Cardiac septum (tissue), 1 donor: ENCODE data around the gene PRXL2A. TPM values are rescaled to one million over a fixed set of nuclear protein-coding genes. Genes with fewer than 3 reads are reported as not detected.
A peak's percentile ranks its signal among the peaks of the same experiment; 100 is the strongest.

ENCODE experiments used
- DNase-seq: peaks from one replicate; pipeline ENCODE4 v3.0.0-alpha.2; 2020; ENCODE audit warnings: low spot score
- intact Hi-C: fragments of 100-400 bp; cut with DNase I; formaldehyde crosslinking; loops from one replicate; pipeline ENCODE4 v1.14.0; 2022
- total RNA-seq: library from RNA; stranded (reverse); fragmentation: NEBNext Ultra II Directional; extraction: Animal tissue kit (Norgen Biotek cat#: 25700); gene quantifications from one replicate; pipeline ENCODE4 v1.2.1, GENCODE V29; 2021
- donor health status: DM: no; HTN: no; CAD: no.

The PRXL2A gene
- total RNA-seq, 1 donor from 2014 or later, result 54.3 TPM

DNA sequence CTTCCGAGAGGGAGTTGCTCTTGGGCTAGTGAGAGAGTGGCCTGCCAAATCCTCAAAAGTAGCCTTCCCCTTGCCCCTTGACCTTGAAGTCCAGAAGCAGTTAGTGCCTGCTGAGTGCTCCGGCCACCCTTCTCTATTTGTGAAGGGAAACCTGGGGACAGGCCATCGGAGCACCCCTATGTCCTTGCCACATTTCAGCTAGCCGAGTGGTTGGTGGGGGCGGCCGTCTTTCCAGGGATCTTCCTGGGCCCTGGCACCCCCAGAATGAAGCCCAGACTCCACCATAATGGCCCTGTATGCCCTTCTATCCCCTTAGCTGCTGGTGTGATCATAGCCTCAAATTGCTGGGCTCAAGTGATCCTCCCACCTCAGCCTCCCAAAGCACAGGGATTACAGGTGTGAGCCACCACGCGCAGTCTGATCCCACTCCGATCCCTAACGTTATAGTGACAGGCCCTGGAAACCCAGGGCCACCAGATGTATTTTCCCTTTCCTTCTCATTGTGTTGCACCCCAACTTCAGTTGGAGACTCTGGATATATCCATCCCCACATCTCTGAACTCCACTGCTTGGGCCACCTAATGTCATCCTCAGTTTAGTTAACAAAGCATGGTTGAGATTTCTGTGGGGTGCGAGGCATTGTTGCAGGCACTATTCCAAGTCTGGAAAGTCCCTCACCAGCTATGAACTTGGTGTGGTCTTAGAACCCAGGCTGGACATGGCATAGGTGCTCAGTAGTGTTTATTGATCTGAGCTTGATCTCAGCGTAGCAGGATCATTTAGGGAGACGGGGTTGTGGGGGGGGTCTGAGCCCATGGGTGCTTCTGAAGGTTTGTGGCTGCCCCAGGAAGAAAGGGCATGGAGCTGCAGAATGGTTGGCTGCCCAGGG, 47.4 kb downstream of the PRXL2A start:
- no peak for DNase-seq
- intact Hi-C loops, result no loop called here

GRCh38 chr10:80457554-80458262, 49.4 kb downstream of the PRXL2A start:
- DNase-seq, result no peak
- intact Hi-C loops, result no loop called here

- DNase-seq, result no peak
- intact Hi-C loops, result no loop called here
These were observed 49.9 kb downstream of the PRXL2A start for GRCh38 chr10:80458263-80458625.

DNA sequence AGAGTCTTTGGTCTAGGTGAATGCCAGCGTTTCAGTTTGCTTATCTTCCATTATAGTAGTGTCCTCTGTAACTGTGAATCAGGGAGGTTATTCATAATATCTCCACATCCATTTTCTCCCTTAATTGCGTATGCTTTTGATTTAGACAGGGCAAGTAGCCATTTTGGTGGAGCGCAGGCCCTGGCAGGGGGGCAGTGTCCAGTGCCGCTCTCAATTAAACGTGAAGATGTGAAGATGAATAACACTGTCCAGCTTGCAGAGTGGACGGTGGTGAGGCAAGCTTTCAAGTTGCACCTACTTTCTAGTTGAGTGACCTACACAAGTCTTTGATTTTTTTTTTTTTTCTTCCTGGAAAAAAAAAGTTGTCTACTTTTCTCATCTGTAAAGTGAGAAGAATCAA, 50.3 kb downstream of the PRXL2A start:
- intact Hi-C loops, result no loop called here
- no peak for DNase-seq

DNA sequence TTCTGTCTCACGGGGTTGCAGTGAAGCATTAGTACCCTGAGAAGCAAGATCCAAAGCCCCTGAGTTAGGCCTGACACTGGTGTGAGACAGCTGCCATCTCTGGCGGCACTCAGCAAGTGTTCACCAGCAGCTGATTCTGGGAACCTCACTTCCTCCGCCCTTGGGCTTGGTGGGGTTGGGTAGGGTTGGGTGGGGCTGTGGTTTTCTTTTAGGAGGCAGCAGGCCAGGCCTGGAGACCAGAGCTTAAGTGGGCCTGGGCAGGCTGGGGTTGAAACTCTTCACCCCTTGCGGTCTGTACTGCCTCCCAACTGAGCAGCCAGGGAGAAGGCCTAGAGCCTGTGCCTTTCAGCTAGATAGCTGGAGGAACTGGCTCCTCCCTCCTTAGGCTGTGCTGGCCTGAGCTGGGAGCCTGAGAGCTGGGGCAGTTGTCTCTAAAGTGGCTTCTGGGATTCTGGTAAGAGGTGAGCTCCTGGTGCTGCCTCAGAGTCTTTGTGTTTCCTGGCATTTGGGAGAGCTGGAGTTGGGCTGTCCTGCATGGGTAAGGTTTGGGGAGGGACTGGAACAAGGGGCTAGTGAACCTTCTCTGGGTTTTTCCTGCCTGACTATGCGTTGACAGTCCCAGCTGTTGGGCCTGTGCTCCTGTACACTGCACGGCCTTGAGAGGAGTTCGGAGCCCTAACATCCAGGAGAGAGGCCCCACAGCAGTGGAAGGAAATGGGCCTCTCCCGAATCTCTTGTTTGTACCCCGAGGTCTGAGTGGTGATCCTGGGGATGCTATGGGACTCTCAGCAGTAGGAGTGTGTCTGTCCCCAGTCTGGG, 50.9 kb downstream of the PRXL2A start:
- intact Hi-C loops, result no loop called here
- peak; percentile 87 for DNase-seq

GRCh38 chr10:80460399-80461207, 52.3 kb downstream of the PRXL2A start:
- DNase-seq, result no peak
- intact Hi-C loops, result no loop called here

DNA sequence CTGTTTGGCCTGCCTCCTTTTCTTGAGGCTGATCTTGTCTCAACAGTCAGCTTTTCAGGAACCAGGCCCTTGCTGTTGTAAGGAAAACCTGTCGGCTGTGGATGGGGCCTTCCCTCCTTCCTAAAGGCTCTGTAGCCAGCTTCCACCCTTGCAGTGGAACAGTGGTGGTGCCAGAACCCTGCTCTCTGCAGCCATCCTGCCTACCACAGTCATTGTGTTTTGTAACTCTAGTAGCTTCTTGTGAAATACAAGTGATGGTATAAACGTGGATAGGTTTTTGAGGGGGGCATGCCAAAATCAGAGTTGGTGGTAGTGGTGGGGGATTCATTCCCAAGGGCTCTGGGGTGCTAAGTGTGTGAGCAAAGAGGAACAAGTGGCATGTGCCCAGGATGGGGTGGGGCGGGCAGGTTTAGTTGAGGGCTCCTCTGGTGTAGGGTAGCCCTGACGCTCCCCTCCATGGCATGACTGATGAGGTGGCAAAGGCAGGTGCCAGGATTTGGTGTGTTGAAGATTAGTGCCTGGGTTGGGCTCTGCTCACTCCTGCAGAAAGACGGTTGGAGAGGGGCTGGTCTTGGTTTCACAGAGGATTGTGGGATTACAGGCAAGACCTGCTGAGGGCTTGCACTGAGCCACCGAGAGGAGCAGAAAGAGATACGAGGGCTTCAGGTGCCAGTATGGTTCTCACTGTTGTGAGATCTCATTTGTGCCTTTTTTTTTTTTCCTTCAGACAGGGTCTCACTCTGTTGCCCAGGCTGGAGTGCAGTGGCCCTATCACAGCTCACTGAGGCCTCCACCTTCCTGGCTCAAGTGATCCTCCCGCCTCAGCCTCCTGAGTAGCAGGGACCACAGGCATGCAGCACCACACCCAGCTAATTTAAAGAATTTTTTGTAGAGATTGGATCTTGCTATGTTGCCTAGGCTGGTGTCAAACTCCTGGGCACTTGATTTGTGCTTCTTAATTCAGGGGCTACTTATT, 53.1 kb downstream of the PRXL2A start:
- intact Hi-C loops, result no loop called here
- DNase-seq, result no peak

- intact Hi-C loops, result no loop called here
- DNase-seq, result no peak
These were observed 54.1 kb downstream of the PRXL2A start for GRCh38 chr10:80462299-80462980.

GRCh38 chr10:80462981-80463741, 54.8 kb downstream of the PRXL2A start:
- intact Hi-C loops, result no loop called here
- DNase-seq, result no peak

- intact Hi-C loops, result no loop called here
- DNase-seq, result no peak
These were observed 55.5 kb downstream of the PRXL2A start for GRCh38 chr10:80463868-80464267.

DNA sequence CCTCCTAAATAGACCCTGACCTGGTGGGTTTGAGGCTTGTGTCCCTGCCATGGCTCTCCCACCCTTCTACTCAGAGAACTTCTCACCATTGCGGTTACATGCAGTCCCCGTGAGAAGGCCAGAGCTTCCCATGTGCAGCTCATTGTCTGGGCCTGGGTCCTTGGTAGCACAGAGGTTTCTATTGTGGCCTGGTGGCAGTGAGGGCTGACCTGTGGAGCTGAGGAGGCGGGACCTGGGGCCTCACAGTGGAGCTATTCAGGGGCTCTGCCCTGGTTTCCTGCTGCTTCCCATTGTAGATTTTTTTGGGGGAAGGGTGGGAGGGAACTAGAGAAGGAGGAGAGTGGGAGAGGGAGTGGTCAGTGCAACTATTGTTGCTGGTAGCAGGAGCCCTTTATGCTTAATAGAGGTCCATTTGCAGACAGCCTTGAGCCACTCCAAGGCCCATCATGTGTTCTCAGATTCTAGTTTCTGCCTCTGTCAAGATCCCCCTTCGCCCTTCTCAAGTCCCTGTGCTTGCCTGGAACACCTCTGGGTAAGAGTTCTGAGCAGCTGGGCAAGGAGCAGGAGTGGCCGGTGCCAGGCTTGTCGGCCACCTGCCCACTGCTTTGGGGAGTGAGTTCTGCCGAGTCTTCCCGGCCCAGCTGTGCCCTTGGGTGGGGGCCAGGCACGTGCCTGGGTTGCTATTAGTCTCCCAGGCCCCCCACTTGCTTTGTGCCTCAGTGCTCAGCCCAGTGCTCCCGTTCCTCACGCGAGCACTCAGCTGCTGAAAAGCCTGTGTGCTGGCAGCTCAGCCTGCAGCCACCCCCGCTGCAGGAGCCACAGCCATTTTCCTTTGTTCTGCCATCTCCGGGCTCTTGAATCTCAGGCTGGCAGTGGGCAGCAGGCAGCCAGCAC, 56.5 kb downstream of the PRXL2A start:
- DNase-seq, result no peak

GRCh38 chr10:80465451-80465835, 57.1 kb downstream of the PRXL2A start:
- intact Hi-C loops, result no loop called here
- DNase-seq, result no peak

More for the DNA sequence above, 56.5 kb downstream of the PRXL2A start:
- intact Hi-C loops, result no loop called here

DNA sequence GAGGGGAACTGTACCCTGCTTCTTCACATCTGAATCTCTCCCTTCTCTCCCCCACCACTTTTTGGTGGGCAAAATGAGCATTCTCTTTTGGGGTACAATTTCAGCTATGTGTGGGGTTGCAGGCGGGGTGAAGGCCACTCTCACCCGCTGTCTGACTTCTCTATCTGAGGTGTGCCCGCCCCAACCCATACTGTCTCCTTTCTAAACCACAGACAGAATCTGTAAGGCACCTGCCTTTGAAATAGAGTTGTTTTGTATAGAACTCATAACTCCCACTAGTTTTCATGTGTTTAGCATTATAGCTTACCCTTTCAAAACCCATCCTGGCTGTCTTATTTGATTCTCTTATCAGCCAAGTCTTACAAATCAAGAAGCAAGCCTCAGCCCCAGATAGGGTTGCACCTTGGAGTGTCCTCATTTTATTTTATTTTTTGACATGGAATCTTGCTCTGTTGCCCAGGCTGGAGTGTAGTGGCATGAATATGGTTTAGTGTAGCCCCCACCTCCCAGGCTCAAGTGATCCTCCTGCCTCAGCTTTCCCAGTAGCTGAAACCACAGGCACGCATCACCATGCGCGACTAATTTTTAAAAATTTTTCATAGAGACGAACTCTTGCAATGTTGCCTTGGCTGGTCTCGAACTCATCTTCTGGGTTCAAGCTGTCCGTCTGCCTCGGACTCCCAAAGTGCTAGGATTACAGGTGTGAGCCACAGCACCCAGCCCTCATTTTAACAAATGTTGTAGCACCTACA, 57.7 kb downstream of the PRXL2A start:
- intact Hi-C loops, result no loop called here
- no peak for DNase-seq

DNA sequence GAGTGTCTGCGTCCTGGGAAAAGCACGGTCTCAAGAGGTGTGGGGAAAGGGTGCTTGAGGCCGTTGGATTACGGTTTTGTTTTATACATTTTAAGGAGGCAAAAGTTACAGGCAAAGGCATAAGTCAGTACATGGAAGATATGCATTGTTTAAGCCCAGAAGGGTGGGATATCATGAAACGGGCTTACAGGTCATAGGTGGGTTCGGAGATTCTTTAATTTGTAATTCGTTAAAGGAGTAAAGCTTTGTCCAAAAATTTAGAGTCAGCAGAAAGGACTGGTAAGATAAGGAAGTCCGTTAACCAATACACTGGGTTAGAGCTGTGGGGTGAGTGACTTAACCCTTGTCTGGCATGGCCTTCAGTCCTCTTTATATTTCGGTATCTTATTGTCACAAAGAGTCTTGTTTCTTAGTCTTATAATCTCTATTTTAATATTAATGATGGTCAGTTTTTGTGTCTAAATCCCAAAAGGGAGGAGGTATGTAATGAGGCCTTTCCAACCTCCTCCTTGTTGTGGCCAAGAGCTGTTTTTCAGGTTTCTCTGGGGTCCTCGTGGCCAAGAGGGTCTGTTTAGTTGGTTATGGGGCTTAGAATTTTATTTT, 58.5 kb downstream of the PRXL2A start:
- no peak for DNase-seq
- intact Hi-C loops, result no loop called here

GRCh38 chr10:80468002-80468401, 59.7 kb downstream of the PRXL2A start:
- DNase-seq, result peak; percentile 82
- intact Hi-C loops, result no loop called here
